ENCODE data around the gene CER1. TPM values are rescaled to one million over a fixed set of nuclear protein-coding genes. Genes with fewer than 3 reads are reported as not detected.

Gene CER1
- total RNA-seq, 1 donor from 2014 or later: not detected

DNA sequence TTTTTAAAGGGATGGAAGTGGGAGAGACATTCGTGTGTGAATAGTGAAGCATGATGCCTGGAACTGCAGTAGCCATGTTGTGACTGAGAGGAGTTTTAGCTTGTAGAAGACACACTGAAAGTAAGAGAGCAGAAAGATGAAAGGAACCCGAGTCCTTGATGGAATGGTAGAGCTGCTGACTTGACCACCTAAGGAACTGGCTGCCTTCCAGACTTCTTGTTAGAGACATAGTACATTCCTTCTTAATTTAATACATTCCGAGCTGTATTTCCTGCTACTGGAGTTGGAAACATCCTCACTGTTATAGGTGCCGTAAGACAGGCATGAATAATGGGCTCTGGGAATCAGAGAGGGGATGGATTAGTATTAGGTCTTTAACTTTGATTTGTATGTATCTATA lies 7.4 kb downstream of the CER1 start:
- FAIRE-seq (no peak), DNase-seq (ENCODE audit: low read depth) (no peak)
- TF ChIP-seq, protein P1, sequence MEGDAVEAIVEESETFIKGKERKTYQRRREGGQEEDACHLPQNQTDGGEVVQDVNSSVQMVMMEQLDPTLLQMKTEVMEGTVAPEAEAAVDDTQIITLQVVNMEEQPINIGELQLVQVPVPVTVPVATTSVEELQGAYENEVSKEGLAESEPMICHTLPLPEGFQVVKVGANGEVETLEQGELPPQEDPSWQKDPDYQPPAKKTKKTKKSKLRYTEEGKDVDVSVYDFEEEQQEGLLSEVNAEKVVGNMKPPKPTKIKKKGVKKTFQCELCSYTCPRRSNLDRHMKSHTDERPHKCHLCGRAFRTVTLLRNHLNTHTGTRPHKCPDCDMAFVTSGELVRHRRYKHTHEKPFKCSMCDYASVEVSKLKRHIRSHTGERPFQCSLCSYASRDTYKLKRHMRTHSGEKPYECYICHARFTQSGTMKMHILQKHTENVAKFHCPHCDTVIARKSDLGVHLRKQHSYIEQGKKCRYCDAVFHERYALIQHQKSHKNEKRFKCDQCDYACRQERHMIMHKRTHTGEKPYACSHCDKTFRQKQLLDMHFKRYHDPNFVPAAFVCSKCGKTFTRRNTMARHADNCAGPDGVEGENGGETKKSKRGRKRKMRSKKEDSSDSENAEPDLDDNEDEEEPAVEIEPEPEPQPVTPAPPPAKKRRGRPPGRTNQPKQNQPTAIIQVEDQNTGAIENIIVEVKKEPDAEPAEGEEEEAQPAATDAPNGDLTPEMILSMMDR (IDR thresholded peaks at IDR 0.05; ENCODE audit: insufficient read depth, low read length, severe bottlenecking): no peak
- Histone ChIP-seq H3K27me3 (ENCODE audit: control insufficient read depth, insufficient read depth, low read length) (no peaks in the 10 kb centered on the region), H3K36me3 (ENCODE audit: control insufficient read depth, insufficient read depth, low read length) (no peaks in the 10 kb centered on the region), H3K4me3 (ENCODE audit: low read depth, low read length) (no peak overlapping the region)

DNA sequence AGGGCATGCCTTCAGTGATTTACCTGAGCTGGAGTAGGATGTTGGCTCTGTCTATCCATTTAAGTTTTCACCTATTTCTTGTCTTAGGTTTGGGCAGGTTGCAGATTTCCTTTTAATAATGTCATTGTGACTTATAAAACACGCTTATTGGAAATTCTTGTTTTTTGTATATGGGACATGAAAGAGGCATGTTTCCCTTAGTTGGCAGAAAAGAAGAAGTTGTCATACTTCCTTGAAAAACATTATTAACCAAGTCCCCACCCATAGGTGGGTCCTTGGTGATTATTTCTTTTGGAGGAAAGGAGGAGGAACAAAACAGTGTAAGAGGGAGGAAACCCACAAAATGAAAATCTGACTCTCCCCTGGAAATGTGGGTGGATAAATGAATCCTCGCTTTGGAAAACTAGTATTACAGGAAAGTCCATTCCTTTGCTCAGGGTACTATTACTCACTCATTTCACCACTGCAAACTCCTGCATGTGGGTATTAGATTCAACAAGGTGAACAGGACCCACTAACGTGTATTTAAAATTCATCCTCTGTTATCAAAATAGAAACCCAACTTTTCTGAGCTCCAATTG lies 9.3 kb downstream of the CER1 start:
- no peak for FAIRE-seq
- Histone ChIP-seq H3K4me3 (ENCODE audit: low read depth, low read length) (no peak overlapping the region), H3K27me3 (ENCODE audit: control insufficient read depth, insufficient read depth, low read length) (no peaks in the 10 kb centered on the region), H3K36me3 (ENCODE audit: control insufficient read depth, insufficient read depth, low read length) (no peaks in the 10 kb centered on the region)
- peak; percentile 88 for DNase-seq (ENCODE audit: low read depth)
- TF ChIP-seq, protein P1 (IDR thresholded peaks at IDR 0.05; ENCODE audit: insufficient read depth, low read length, severe bottlenecking): no peak

DNA sequence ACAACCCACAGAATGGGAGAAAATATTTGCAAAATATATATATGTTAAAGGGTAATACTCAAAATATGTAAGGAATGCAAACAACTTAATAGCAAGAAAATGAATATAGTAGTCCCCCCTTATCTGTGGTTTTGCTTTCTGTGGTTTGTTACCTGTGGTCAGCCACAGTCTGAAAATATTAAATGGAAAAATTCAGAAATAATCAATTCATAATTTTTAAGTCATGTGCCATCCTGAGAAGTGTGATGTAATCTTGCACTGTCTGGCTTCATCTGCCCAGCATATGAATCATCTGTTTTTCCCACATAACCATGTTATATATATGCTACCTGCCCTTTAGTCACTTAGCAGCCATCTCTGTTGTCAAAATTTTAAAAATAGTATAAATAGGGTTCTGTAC lies 11.7 kb downstream of the CER1 start:
- TF ChIP-seq, protein P1 (IDR thresholded peaks at IDR 0.05; ENCODE audit: insufficient read depth, low read length, severe bottlenecking): no peak
- peak; percentile 80 for DNase-seq (ENCODE audit: low read depth)
- no peak for FAIRE-seq
- H3K4me3 ChIP-seq (ENCODE audit: low read depth, low read length): no peak overlapping the region
- no peaks in the 10 kb centered on the region for H3K36me3 ChIP-seq (ENCODE audit: control insufficient read depth, insufficient read depth, low read length)
- no peaks in the 10 kb centered on the region for H3K27me3 ChIP-seq (ENCODE audit: control insufficient read depth, insufficient read depth, low read length)

DNA sequence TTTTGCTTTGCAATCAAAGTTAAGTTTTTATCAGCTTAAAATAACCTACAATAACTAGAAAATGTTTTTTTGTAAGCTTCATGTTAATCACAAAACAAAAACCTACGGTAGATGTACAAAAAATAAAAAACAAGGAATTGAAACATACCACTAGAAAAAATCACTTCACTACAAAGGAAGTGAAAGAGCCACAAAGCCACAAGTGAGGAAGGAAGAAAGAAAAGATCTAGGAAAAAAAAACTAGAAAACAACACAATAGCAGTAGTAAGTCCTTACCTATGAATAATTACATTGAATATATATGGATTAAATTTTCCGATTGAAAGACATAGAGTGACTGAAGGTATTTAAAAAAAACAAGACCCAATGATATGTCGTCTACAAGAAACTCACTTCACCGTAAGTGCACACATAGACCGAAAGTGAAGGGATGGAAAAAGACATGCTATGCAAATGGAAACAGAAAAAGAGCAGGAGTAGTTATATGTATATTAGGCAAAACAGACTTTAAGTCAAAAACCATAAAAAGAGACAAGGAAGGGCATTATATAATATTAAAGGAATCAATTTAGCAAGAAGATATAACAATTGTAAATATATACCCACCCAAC lies 15.9 kb downstream of the CER1 start:
- FAIRE-seq: no peak
- Histone ChIP-seq H3K36me3 (ENCODE audit: control insufficient read depth, insufficient read depth, low read length) (no peaks in the 10 kb centered on the region), H3K27me3 (ENCODE audit: control insufficient read depth, insufficient read depth, low read length) (no peaks in the 10 kb centered on the region), H3K4me3 (ENCODE audit: low read depth, low read length) (no peak overlapping the region)
- TF ChIP-seq, protein P1 (IDR thresholded peaks at IDR 0.05; ENCODE audit: insufficient read depth, low read length, severe bottlenecking): no peak
- DNase-seq (ENCODE audit: low read depth): no peak

DNA sequence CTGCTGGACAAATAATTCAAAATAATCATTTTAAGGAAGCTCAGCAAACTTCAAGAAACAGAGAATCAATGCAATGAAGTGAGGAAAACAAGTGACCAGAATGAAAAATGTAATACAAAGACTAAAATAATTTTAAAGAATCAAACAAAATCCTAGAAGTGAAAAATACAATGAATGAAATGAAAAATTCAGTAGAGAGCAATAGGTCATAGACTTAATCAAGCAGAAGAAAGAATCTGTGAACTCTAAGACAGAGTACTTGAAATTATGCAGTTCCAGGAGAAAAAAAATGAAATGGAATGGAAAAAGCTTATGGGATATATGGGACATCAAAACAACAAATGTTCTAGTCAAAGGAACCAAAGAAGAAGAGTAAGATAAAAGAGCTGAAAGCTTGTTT lies 17.5 kb downstream of the CER1 start:
- Histone ChIP-seq H3K36me3 (ENCODE audit: control insufficient read depth, insufficient read depth, low read length) (no peaks in the 10 kb centered on the region), H3K4me3 (ENCODE audit: low read depth, low read length) (no peak overlapping the region), H3K27me3 (ENCODE audit: control insufficient read depth, insufficient read depth, low read length) (no peaks in the 10 kb centered on the region)
- TF ChIP-seq, protein P1 (IDR thresholded peaks at IDR 0.05; ENCODE audit: insufficient read depth, low read length, severe bottlenecking): no peak
- no peak for FAIRE-seq
- DNase-seq (ENCODE audit: low read depth): no peak

DNA sequence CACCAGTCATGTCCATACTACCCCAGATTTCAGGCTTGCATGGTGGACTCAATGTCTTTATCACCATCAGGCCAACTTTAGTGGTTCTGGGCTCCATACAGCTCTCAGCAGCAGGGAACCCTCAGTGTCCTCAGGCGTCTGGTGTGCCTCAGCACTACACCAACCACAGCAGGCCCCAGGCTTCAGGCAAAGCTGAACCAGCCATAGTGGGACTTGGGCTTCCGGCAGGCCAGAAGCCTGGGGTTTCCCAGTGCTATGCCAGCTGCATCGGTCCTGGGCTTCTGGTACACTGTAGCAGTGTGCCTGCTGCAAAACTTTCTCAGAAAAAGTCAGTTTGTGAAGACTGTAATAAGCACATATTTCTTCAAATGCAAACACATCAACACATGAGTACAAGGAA lies 18.3 kb downstream of the CER1 start:
- no peak for DNase-seq (ENCODE audit: low read depth)
- FAIRE-seq: no peak

More for the DNA sequence above, 18.3 kb downstream of the CER1 start:
- TF ChIP-seq, protein P1 (IDR thresholded peaks at IDR 0.05; ENCODE audit: insufficient read depth, low read length, severe bottlenecking): no peak
- Histone ChIP-seq H3K27me3 (ENCODE audit: control insufficient read depth, insufficient read depth, low read length) (no peaks in the 10 kb centered on the region), H3K36me3 (ENCODE audit: control insufficient read depth, insufficient read depth, low read length) (no peaks in the 10 kb centered on the region), H3K4me3 (ENCODE audit: low read depth, low read length) (no peak overlapping the region)

Data from bronchial epithelial cell (primary cell).